WTC11 (cell line): Measurements from ENCODE around the gene GSDME.

Source experiments
- FOXP1 ChIP-seq: sonication (generic); formaldehyde crosslinking; IDR thresholded peaks from 2 replicates; pipeline ENCODE4 v1.8.0; 2022; ENCODE audit warnings: missing genetic modification reagents, mild to moderate bottlenecking, moderate library complexity, borderline replicate concordance
- KAT7 ChIP-seq: sonication (generic); formaldehyde crosslinking; IDR thresholded peaks from 2 replicates; pipeline ENCODE4 v1.8.1; 2023; ENCODE audit warnings: missing genetic modification reagents, mild to moderate bottlenecking, borderline replicate concordance
- NR2C2 ChIP-seq: sonication (generic); formaldehyde crosslinking; IDR thresholded peaks from 2 replicates; pipeline ENCODE4 v1.8.0; 2022; ENCODE audit warnings: mild to moderate bottlenecking, missing genetic modification reagents
- TF ChIP-seq, protein P1 (sequence below): sonication (generic); formaldehyde crosslinking; IDR thresholded peaks from 2 replicates; pipeline ENCODE4 v1.8.0; 2022; ENCODE audit warnings: mild to moderate bottlenecking, missing genetic modification reagents
- TF ChIP-seq, protein P2 (sequence below): fragments of 200-600 bp; IDR thresholded peaks from 2 replicates; pipeline ENCODE4 v1.8.0; 2022; ENCODE audit warnings: antibody characterized with exemption
- TF ChIP-seq, protein P3 (sequence below): sonication (generic); formaldehyde crosslinking; IDR thresholded peaks from 2 replicates; pipeline ENCODE4 v1.8.0; 2022; ENCODE audit warnings: mild to moderate bottlenecking, missing genetic modification reagents

DNA sequence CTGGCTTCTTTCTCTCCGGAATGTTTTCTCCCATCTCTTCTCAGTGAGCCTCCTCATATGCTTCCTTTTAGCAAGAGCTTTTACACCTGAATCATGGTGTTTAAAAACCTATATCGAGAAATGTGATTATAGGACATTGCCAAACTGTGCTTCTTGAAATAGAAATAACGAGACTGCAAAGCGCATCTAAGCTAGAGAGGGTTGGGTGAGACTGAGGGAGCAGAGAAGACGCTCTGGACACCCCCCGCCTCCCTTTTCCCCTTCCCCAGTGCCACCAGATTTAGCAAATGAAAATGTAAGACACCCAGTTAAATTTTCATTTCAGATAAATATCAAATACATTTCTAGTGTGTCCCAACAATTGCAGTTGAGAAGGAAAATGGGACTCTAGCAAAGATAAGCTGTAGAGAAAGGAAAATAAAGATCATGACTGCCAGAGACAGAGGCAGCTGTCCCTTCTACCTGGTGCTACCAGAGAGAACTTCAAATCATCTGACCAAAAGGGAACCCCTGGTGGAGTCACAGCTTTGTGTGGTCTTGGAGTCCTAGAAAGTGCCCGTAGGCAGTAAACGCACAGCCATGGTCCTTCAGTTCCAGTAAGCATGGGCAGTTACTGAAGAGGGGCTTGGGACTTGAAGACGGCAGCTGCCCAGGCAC lies 14.6 kb downstream of the GSDME start:
- TF ChIP-seq, protein P1, sequence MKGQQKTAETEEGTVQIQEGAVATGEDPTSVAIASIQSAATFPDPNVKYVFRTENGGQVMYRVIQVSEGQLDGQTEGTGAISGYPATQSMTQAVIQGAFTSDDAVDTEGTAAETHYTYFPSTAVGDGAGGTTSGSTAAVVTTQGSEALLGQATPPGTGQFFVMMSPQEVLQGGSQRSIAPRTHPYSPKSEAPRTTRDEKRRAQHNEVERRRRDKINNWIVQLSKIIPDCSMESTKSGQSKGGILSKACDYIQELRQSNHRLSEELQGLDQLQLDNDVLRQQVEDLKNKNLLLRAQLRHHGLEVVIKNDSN, result no peak
- TF ChIP-seq, protein P2, sequence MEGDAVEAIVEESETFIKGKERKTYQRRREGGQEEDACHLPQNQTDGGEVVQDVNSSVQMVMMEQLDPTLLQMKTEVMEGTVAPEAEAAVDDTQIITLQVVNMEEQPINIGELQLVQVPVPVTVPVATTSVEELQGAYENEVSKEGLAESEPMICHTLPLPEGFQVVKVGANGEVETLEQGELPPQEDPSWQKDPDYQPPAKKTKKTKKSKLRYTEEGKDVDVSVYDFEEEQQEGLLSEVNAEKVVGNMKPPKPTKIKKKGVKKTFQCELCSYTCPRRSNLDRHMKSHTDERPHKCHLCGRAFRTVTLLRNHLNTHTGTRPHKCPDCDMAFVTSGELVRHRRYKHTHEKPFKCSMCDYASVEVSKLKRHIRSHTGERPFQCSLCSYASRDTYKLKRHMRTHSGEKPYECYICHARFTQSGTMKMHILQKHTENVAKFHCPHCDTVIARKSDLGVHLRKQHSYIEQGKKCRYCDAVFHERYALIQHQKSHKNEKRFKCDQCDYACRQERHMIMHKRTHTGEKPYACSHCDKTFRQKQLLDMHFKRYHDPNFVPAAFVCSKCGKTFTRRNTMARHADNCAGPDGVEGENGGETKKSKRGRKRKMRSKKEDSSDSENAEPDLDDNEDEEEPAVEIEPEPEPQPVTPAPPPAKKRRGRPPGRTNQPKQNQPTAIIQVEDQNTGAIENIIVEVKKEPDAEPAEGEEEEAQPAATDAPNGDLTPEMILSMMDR, result no peak
- TF ChIP-seq FOXP1 (no peak), KAT7 (no peak), NR2C2 (CRISPR knock-in tag) (no peak)
- TF ChIP-seq, protein P3, sequence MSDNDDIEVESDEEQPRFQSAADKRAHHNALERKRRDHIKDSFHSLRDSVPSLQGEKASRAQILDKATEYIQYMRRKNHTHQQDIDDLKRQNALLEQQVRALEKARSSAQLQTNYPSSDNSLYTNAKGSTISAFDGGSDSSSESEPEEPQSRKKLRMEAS (CRISPR knock-in tag), result no peak
